Astrocyte (in vitro differentiated cells and primary cell): Measurements from ENCODE around the gene EMC7. TPM values are rescaled to one million over a fixed set of nuclear protein-coding genes. Genes with fewer than 3 reads are reported as not detected.
A peak's percentile ranks its signal among the peaks of the same experiment; 100 is the strongest.

ENCODE experiments used
- DNase-seq: peaks from one replicate; pipeline ENCODE4 v3.0.0-alpha.2; 2010; ENCODE audit warnings: low read depth
- FAIRE-seq: peaks from 2 replicates; lab custom pipeline; 2011; peaks lifted over from hg19 to GRCh38; lab: Jason Lieb, UNC
- H2AFZ ChIP-seq: 2 replicates; pipeline ENCODE4 v1.6.0; 2012; ENCODE audit warnings: low read depth, low read length, inconsistent platforms
- H3K27ac ChIP-seq: 2 replicates; pipeline ENCODE4 v1.5.1; 2011; ENCODE audit warnings: low read depth, low read length, inconsistent platforms
- H3K27me3 ChIP-seq: 2 replicates; pipeline ENCODE4 v1.6.0; 2011; ENCODE audit warnings: low read length, inconsistent platforms; ENCODE audit not compliant: insufficient read depth
- H3K36me3 ChIP-seq: 2 replicates; pipeline ENCODE4 v1.5.1; 2011; ENCODE audit warnings: low read length, inconsistent platforms; ENCODE audit not compliant: insufficient read depth
- H3K4me1 ChIP-seq: 2 replicates; pipeline ENCODE4 v1.5.1; 2011; ENCODE audit warnings: low read length, inconsistent platforms; ENCODE audit not compliant: insufficient read depth
- H3K4me2 ChIP-seq: 2 replicates; pipeline ENCODE4 v1.6.0; 2012; ENCODE audit warnings: low read length, inconsistent platforms
- H3K4me3 ChIP-seq: 2 replicates; pipeline ENCODE4 v1.5.1; 2011; ENCODE audit warnings: low read depth, mild to moderate bottlenecking, low read length, inconsistent platforms; ENCODE audit not compliant: insufficient read depth
- H3K79me2 ChIP-seq: 2 replicates; pipeline ENCODE4 v1.6.0; 2012; ENCODE audit warnings: mild to moderate bottlenecking, low read length, inconsistent platforms; ENCODE audit not compliant: insufficient read depth
- H3K9ac ChIP-seq: 2 replicates; pipeline ENCODE4 v1.6.0; 2012; ENCODE audit warnings: mild to moderate bottlenecking, low read length, inconsistent platforms
- H3K9me3 ChIP-seq: 2 replicates; pipeline ENCODE4 v1.5.1; 2012; ENCODE audit warnings: low read depth, mild to moderate bottlenecking, low read length, inconsistent platforms; ENCODE audit not compliant: insufficient read depth
- H4K20me1 ChIP-seq: 2 replicates; pipeline ENCODE4 v1.6.0; 2012; ENCODE audit warnings: low read length, inconsistent platforms; ENCODE audit not compliant: insufficient read depth
- H3K27ac Mint-ChIP-seq: one replicate; pipeline ENCODE4 v1.8.0; 2021; ENCODE audit warnings: mild to moderate bottlenecking, mixed read lengths; ENCODE audit not compliant: unreplicated experiment
- H3K27me3 Mint-ChIP-seq: one replicate; pipeline ENCODE4 v1.8.0; 2021; ENCODE audit warnings: low read depth, mixed read lengths; ENCODE audit not compliant: unreplicated experiment
- H3K36me3 Mint-ChIP-seq: one replicate; pipeline ENCODE4 v1.8.0; 2021; ENCODE audit warnings: low read depth, mixed read lengths; ENCODE audit not compliant: unreplicated experiment
- H3K4me1 Mint-ChIP-seq: one replicate; pipeline ENCODE4 v1.8.0; 2021; ENCODE audit warnings: low read depth, mixed read lengths; ENCODE audit not compliant: unreplicated experiment
- H3K4me3 Mint-ChIP-seq: one replicate; pipeline ENCODE4 v1.8.0; 2021; ENCODE audit warnings: mild to moderate bottlenecking, moderate library complexity, mixed read lengths; ENCODE audit not compliant: unreplicated experiment
- H3K9me3 Mint-ChIP-seq: one replicate; pipeline ENCODE4 v1.8.0; 2021; ENCODE audit warnings: mild to moderate bottlenecking, mixed read lengths; ENCODE audit not compliant: unreplicated experiment
- CTCF ChIP-seq: IDR thresholded peaks from 2 replicates; pipeline ENCODE4 v1.5.1; 2011; ENCODE audit warnings: low read depth, mild to moderate bottlenecking, inconsistent platforms, low read length, moderate library complexity; ENCODE audit not compliant: insufficient read depth
- EZH2 ChIP-seq: IDR thresholded peaks from 2 replicates; pipeline ENCODE4 v1.6.1; 2012; ENCODE audit warnings: mild to moderate bottlenecking, low read length, inconsistent platforms; ENCODE audit not compliant: insufficient read depth
- total RNA-seq: library from RNA; stranded (reverse); gene quantifications from 2 replicates; pipeline ENCODE4 v1.2.1, GENCODE V29; 2021

Gene EMC7
- total RNA-seq, 1 donor from 2014 or later, result 120 TPM

DNA sequence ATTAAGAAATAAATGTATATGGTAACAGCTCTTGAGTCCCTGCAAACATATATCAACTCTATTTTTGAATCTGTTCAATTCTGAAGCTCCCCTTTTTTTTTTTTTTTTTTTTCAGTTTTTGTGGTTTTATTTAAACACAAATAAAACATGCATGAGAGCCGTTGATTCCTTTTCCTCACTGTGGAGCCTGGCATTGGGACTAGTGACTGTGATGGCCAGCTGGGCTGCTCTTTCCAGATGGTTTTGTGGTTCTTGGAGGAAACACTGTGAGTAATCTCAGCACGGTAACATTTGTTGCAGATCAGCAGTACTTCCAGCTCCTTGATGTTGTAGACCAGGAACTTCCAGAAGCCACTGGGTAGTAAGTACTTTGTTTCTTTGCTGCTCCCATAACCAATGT lies 15.9 kb downstream of the EMC7 start:
- FAIRE-seq, result no peak
- H3K36me3 ChIP-seq, result peaks cover 19% of the 10 kb centered on the region

GRCh38 chr15:34084086-34084485 lies 17.6 kb downstream of the EMC7 start:
- peaks cover 19% of the 10 kb centered on the region for H3K36me3 ChIP-seq
- TF ChIP-seq EZH2 (no peak), CTCF (no peak)
- no peaks in the 10 kb centered on the region for H3K27me3 Mint-ChIP-seq
- no peaks in the 10 kb centered on the region for H3K4me1 Mint-ChIP-seq
- peaks cover 7% of the 10 kb centered on the region for H3K36me3 Mint-ChIP-seq
- no peak overlapping the region for H3K9ac ChIP-seq
- H3K27ac Mint-ChIP-seq, result no peak overlapping the region
- FAIRE-seq, result no peak
- H3K4me3 ChIP-seq, result no peak overlapping the region
- DNase-seq, result peak; percentile 61
- H3K9me3 ChIP-seq, result no peaks in the 10 kb centered on the region
- no peak overlapping the region for H2AFZ ChIP-seq
- H3K4me3 Mint-ChIP-seq, result no peak overlapping the region
- H3K27me3 ChIP-seq, result no peaks in the 10 kb centered on the region
- no peaks in the 10 kb centered on the region for H4K20me1 ChIP-seq
- no peaks in the 10 kb centered on the region for H3K4me1 ChIP-seq
- no peak overlapping the region for H3K4me2 ChIP-seq
- H3K79me2 ChIP-seq, result no peaks in the 10 kb centered on the region
- H3K27ac ChIP-seq, result no peak overlapping the region
- no peaks in the 10 kb centered on the region for H3K9me3 Mint-ChIP-seq

More for the DNA sequence above, 15.9 kb downstream of the EMC7 start:
- Histone ChIP-seq H3K9ac (no peak overlapping the region), H3K9me3 (no peaks in the 10 kb centered on the region), H3K79me2 (no peaks in the 10 kb centered on the region), H3K27ac (no peak overlapping the region), H3K4me2 (no peak overlapping the region), H3K4me1 (no peaks in the 10 kb centered on the region), H4K20me1 (no peaks in the 10 kb centered on the region), H2AFZ (no peak overlapping the region), H3K27me3 (no peaks in the 10 kb centered on the region), H3K4me3 (no peak overlapping the region)
- H3K27ac Mint-ChIP-seq, result no peak overlapping the region
- peak overlapping the region; percentile 34 for H3K4me3 Mint-ChIP-seq
- no peaks in the 10 kb centered on the region for H3K27me3 Mint-ChIP-seq
- H3K36me3 Mint-ChIP-seq, result peaks cover 7% of the 10 kb centered on the region
- no peaks in the 10 kb centered on the region for H3K4me1 Mint-ChIP-seq
- H3K9me3 Mint-ChIP-seq, result no peaks in the 10 kb centered on the region
- TF ChIP-seq CTCF, result no peak
- no peak for TF ChIP-seq EZH2
- peak; percentile 57 for DNase-seq

- no peak for TF ChIP-seq EZH2
- TF ChIP-seq CTCF, result no peak
- Mint-ChIP-seq H3K27me3 (no peaks in the 10 kb centered on the region), H3K36me3 (peaks cover 7% of the 10 kb centered on the region), H3K4me1 (no peaks in the 10 kb centered on the region), H3K9me3 (no peaks in the 10 kb centered on the region), H3K27ac (no peak overlapping the region), H3K4me3 (no peak overlapping the region)
- H3K4me3 ChIP-seq, result no peak overlapping the region
- H3K36me3 ChIP-seq, result peaks cover 6% of the 10 kb centered on the region
- H3K9me3 ChIP-seq, result no peaks in the 10 kb centered on the region
- no peak overlapping the region for H3K4me2 ChIP-seq
- no peak for FAIRE-seq
- H3K79me2 ChIP-seq, result no peaks in the 10 kb centered on the region
- no peak overlapping the region for H3K27ac ChIP-seq
- no peak overlapping the region for H3K9ac ChIP-seq
- no peak overlapping the region for H2AFZ ChIP-seq
- DNase-seq, result no peak
- no peaks in the 10 kb centered on the region for H3K27me3 ChIP-seq
- H4K20me1 ChIP-seq, result no peaks in the 10 kb centered on the region
- H3K4me1 ChIP-seq, result no peaks in the 10 kb centered on the region
Measured at GRCh38 chr15:34079904-34080303, 21.8 kb downstream of the EMC7 start.
